Astrocyte (in vitro differentiated cells and primary cell): Measurements from ENCODE around the gene PAFAH2. TPM values are rescaled to one million over a fixed set of nuclear protein-coding genes. Genes with fewer than 3 reads are reported as not detected.

Source experiments
- DNase-seq: peaks from one replicate; pipeline ENCODE4 v3.0.0-alpha.2; 2010; ENCODE audit warnings: low read depth
- FAIRE-seq: peaks from 2 replicates; lab custom pipeline; 2011; peaks lifted over from hg19 to GRCh38; lab: Jason Lieb, UNC
- H2AFZ ChIP-seq: 2 replicates; pipeline ENCODE4 v1.6.0; 2012; ENCODE audit warnings: low read depth, low read length, inconsistent platforms
- H3K27ac ChIP-seq: 2 replicates; pipeline ENCODE4 v1.5.1; 2011; ENCODE audit warnings: low read depth, low read length, inconsistent platforms
- H3K27me3 ChIP-seq: 2 replicates; pipeline ENCODE4 v1.6.0; 2011; ENCODE audit warnings: low read length, inconsistent platforms; ENCODE audit not compliant: insufficient read depth
- H3K36me3 ChIP-seq: 2 replicates; pipeline ENCODE4 v1.5.1; 2011; ENCODE audit warnings: low read length, inconsistent platforms; ENCODE audit not compliant: insufficient read depth
- H3K4me1 ChIP-seq: 2 replicates; pipeline ENCODE4 v1.5.1; 2011; ENCODE audit warnings: low read length, inconsistent platforms; ENCODE audit not compliant: insufficient read depth
- H3K4me2 ChIP-seq: 2 replicates; pipeline ENCODE4 v1.6.0; 2012; ENCODE audit warnings: low read length, inconsistent platforms
- H3K4me3 ChIP-seq: 2 replicates; pipeline ENCODE4 v1.5.1; 2011; ENCODE audit warnings: low read depth, mild to moderate bottlenecking, low read length, inconsistent platforms; ENCODE audit not compliant: insufficient read depth
- H3K79me2 ChIP-seq: 2 replicates; pipeline ENCODE4 v1.6.0; 2012; ENCODE audit warnings: mild to moderate bottlenecking, low read length, inconsistent platforms; ENCODE audit not compliant: insufficient read depth
- H3K9ac ChIP-seq: 2 replicates; pipeline ENCODE4 v1.6.0; 2012; ENCODE audit warnings: mild to moderate bottlenecking, low read length, inconsistent platforms
- H3K9me3 ChIP-seq: 2 replicates; pipeline ENCODE4 v1.5.1; 2012; ENCODE audit warnings: low read depth, mild to moderate bottlenecking, low read length, inconsistent platforms; ENCODE audit not compliant: insufficient read depth
- H4K20me1 ChIP-seq: 2 replicates; pipeline ENCODE4 v1.6.0; 2012; ENCODE audit warnings: low read length, inconsistent platforms; ENCODE audit not compliant: insufficient read depth
- H3K27ac Mint-ChIP-seq: one replicate; pipeline ENCODE4 v1.8.0; 2021; ENCODE audit warnings: mild to moderate bottlenecking, mixed read lengths; ENCODE audit not compliant: unreplicated experiment
- H3K27me3 Mint-ChIP-seq: one replicate; pipeline ENCODE4 v1.8.0; 2021; ENCODE audit warnings: low read depth, mixed read lengths; ENCODE audit not compliant: unreplicated experiment
- H3K36me3 Mint-ChIP-seq: one replicate; pipeline ENCODE4 v1.8.0; 2021; ENCODE audit warnings: low read depth, mixed read lengths; ENCODE audit not compliant: unreplicated experiment
- H3K4me1 Mint-ChIP-seq: one replicate; pipeline ENCODE4 v1.8.0; 2021; ENCODE audit warnings: low read depth, mixed read lengths; ENCODE audit not compliant: unreplicated experiment
- H3K4me3 Mint-ChIP-seq: one replicate; pipeline ENCODE4 v1.8.0; 2021; ENCODE audit warnings: mild to moderate bottlenecking, moderate library complexity, mixed read lengths; ENCODE audit not compliant: unreplicated experiment
- H3K9me3 Mint-ChIP-seq: one replicate; pipeline ENCODE4 v1.8.0; 2021; ENCODE audit warnings: mild to moderate bottlenecking, mixed read lengths; ENCODE audit not compliant: unreplicated experiment
- CTCF ChIP-seq: IDR thresholded peaks from 2 replicates; pipeline ENCODE4 v1.5.1; 2011; ENCODE audit warnings: low read depth, mild to moderate bottlenecking, inconsistent platforms, low read length, moderate library complexity; ENCODE audit not compliant: insufficient read depth
- EZH2 ChIP-seq: IDR thresholded peaks from 2 replicates; pipeline ENCODE4 v1.6.1; 2012; ENCODE audit warnings: mild to moderate bottlenecking, low read length, inconsistent platforms; ENCODE audit not compliant: insufficient read depth
- total RNA-seq: library from RNA; stranded (reverse); gene quantifications from 2 replicates; pipeline ENCODE4 v1.2.1, GENCODE V29; 2021

PAFAH2 gene
- total RNA-seq, 1 donor from 2014 or later: 14.1 TPM

GRCh38 chr1:26034504-26035202, 36.8 kb upstream of the PAFAH2 start:
- Histone ChIP-seq H3K36me3 (no peaks in the 10 kb centered on the region), H3K4me1 (peaks cover 7% of the 10 kb centered on the region), H3K4me3 (peak overlapping the region; percentile 72), H3K9me3 (no peaks in the 10 kb centered on the region), H4K20me1 (no peaks in the 10 kb centered on the region), H3K9ac (peak overlapping the region; percentile 78), H3K27ac (no peak overlapping the region), H2AFZ (peak overlapping the region; percentile 88), H3K27me3 (no peaks in the 10 kb centered on the region), H3K4me2 (peak overlapping the region; percentile 98), H3K79me2 (no peaks in the 10 kb centered on the region)
- no peak for DNase-seq
- H3K9me3 Mint-ChIP-seq: no peaks in the 10 kb centered on the region
- H3K27me3 Mint-ChIP-seq: peaks cover 5% of the 10 kb centered on the region
- TF ChIP-seq EZH2: no peak
- TF ChIP-seq CTCF: no peak
- FAIRE-seq: no peak
- peaks cover 17% of the 10 kb centered on the region for H3K4me1 Mint-ChIP-seq
- H3K4me3 Mint-ChIP-seq: peak overlapping the region; percentile 80
- H3K36me3 Mint-ChIP-seq: peaks cover 16% of the 10 kb centered on the region
- H3K27ac Mint-ChIP-seq: peak overlapping the region; percentile 47

- no peak overlapping the region for H2AFZ ChIP-seq
- no peaks in the 10 kb centered on the region for H3K9me3 ChIP-seq
- H3K9ac ChIP-seq: no peak overlapping the region
- FAIRE-seq: no peak
- H3K27me3 ChIP-seq: no peaks in the 10 kb centered on the region
- H3K36me3 ChIP-seq: no peaks in the 10 kb centered on the region
- no peaks in the 10 kb centered on the region for H4K20me1 ChIP-seq
- TF ChIP-seq CTCF (no peak), EZH2 (no peak)
- Mint-ChIP-seq H3K4me3 (peak overlapping the region; percentile 35), H3K27ac (peak overlapping the region; percentile 75), H3K9me3 (no peaks in the 10 kb centered on the region), H3K36me3 (peaks cover 16% of the 10 kb centered on the region), H3K27me3 (peaks cover 3% of the 10 kb centered on the region), H3K4me1 (peaks cover 18% of the 10 kb centered on the region)
- H3K27ac ChIP-seq: no peak overlapping the region
- no peak overlapping the region for H3K4me3 ChIP-seq
- no peak overlapping the region for H3K4me2 ChIP-seq
- no peak for DNase-seq
- peaks cover 12% of the 10 kb centered on the region for H3K4me1 ChIP-seq
- no peaks in the 10 kb centered on the region for H3K79me2 ChIP-seq
These were observed 34.9 kb upstream of the PAFAH2 start for GRCh38 chr1:26032656-26033357.
